Measurements from ENCODE around the gene ITK.
"Not testable (repeated sequence)": the region's sequence is repeated elsewhere in the genome, so short reads cannot be mapped to it uniquely, and the experiment has no call there.

Gene ITK

GRCh38 chr5:157168286-157168685 is 12.4 kb upstream of the ITK start:
- DNase-seq: no peak

- DNase-seq: no peak
Measured at GRCh38 chr5:157172403-157172802, 8.2 kb upstream of the ITK start.

GRCh38 chr5:157175071-157175612 is 5.5 kb upstream of the ITK start:
- DNase-seq: no peak

- no peak for DNase-seq
Measured at GRCh38 chr5:157177953-157178352, 2.7 kb upstream of the ITK start.

- no peak for DNase-seq
Measured at GRCh38 chr5:157178966-157179365, 1.7 kb upstream of the ITK start.

GRCh38 chr5:157182143-157182757 is 1.6 kb downstream of the ITK start:
- DNase-seq: no peak

GRCh38 chr5:157184117-157184670 is 3.6 kb downstream of the ITK start:
- DNase-seq: no peak

- not testable (repeated sequence) for DNase-seq
Measured at GRCh38 chr5:157185122-157185521, 4.5 kb downstream of the ITK start.

GRCh38 chr5:157186309-157187045 is 5.8 kb downstream of the ITK start:
- no peak for DNase-seq

- DNase-seq: no peak
Measured at GRCh38 chr5:157187046-157187754, 6.6 kb downstream of the ITK start.

- DNase-seq: no peak
Measured at GRCh38 chr5:157188270-157188669, 7.6 kb downstream of the ITK start.

GRCh38 chr5:157189223-157189622 is 8.6 kb downstream of the ITK start:
- DNase-seq: no peak

GRCh38 chr5:157193699-157194424 is 13.2 kb downstream of the ITK start:
- no peak for DNase-seq

- DNase-seq: no peak
Measured at GRCh38 chr5:157196045-157196444, 15.4 kb downstream of the ITK start.

GRCh38 chr5:157197086-157197485 is 16.4 kb downstream of the ITK start:
- no peak for DNase-seq

GRCh38 chr5:157198277-157198986 is 17.8 kb downstream of the ITK start:
- no peak for DNase-seq

GRCh38 chr5:157201857-157202256 is 21.2 kb downstream of the ITK start:
- DNase-seq: no peak

- no peak for DNase-seq
Measured at GRCh38 chr5:157203417-157203816, 22.8 kb downstream of the ITK start.

- no peak for DNase-seq
Measured at GRCh38 chr5:157204765-157205164, 24.1 kb downstream of the ITK start.

- no peak for DNase-seq
Measured at GRCh38 chr5:157205708-157206107, 25.1 kb downstream of the ITK start.

- DNase-seq: peak; percentile 64
Measured at GRCh38 chr5:157210652-157211051, 30.0 kb downstream of the ITK start.

- no peak for DNase-seq
Measured at GRCh38 chr5:157212307-157212706, 31.7 kb downstream of the ITK start.

All from fibroblast of skin of abdomen (primary cell).